NCI-H1048 (cell line): ENCODE measurements around the gene CENPC.
"Not testable (repeated sequence)": the region's sequence is repeated elsewhere in the genome, so short reads cannot be mapped to it uniquely, and the experiment has no call there.

ENCODE experiments used
- DNase-seq: peaks from one replicate; lab custom pipeline; 2025; lab: John Stamatoyannopoulos, UW

Gene CENPC

DNA sequence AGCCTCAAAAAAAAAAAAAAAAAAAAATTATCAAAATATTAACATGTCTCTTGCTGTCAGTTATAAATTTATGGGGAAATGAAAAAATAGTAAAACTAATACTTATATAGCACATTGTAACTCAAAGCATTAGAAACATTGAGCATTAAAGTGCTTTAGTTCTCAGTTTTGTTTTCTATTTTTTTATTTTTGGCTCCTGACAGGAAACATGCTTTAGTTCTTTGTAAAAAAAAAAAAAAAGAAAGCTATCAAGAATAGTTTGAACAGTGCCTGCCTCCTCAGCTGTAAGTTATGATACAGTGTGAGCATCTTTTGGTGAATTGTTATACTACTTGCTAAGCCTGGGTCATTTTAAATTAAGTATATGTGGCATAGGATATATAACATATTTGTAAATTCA, 5.1 kb upstream of the CENPC start:
- no peak for DNase-seq

DNA sequence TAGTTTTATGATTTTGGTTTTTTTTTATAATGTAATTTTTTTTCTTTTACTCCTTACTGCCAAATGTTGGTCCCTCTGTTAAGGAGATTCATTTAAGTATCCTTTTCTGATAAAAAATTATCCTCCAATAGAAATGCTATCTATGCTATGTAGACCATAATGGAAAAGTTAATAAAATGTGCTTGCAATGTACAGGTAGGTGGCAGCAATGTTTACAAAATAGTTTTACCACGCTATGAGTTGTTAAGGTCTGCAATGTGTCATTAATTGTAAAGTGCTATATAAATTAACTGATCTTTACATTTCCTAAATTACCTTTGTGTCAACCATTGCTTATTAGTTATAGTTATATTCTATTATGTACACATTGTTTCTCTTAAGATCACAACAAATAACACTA, 3.8 kb upstream of the CENPC start:
- DNase-seq = no peak

DNA sequence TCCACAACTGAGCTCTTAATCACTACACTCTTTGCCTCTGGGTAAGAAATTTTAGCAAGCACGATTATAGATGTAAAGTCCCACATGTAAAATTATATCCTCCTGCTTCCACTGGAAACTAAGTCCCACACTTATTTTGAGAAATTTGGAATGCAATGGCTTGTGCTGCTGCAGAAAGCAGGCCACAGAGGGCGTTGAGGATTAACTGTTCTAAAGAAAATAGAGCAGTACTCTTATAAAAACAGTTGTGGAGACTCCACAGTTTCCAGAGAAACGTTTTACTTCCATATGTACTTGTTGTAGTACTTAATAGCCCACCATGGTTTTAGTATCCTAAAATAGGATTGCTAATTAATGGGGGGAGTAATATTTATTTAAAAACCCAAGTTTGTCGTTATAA, 1.7 kb upstream of the CENPC start:
- no peak for DNase-seq

DNA sequence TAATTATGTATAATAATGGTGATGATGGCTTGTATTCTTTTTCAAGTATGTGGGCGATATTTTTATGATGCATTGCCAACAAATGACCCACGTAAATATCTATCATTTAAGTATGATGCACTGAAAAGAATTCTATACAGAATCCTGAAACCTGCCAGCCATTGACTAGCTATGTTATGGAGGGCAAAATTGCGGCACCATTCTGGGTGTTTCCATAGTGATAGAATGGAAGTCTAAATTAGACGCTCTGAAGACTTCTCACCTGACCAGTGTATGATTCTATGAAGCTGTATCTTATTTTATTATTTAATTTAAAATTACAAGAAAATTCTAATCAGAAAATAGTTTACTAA, 677 bp upstream of the CENPC start:
- no peak for DNase-seq

DNA sequence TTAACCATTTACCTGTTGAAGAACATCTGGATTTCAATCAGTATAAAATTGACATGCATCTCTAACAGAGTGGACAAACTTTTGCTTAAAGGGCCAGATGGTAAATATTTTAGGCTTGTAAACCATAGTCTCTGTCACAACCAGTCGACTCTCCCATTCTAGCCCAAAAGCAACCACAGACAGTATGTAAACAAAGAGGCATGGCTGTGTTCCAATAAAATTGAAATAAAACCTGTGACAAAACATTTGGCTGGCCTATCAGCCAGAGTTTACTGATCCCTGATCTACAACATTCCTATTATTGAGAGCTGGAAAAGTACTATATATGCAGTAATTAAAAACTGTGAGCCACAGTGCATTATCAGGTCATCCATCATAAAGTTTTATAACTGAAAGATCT, 3.2 kb downstream of the CENPC start:
- no peak for DNase-seq

DNA sequence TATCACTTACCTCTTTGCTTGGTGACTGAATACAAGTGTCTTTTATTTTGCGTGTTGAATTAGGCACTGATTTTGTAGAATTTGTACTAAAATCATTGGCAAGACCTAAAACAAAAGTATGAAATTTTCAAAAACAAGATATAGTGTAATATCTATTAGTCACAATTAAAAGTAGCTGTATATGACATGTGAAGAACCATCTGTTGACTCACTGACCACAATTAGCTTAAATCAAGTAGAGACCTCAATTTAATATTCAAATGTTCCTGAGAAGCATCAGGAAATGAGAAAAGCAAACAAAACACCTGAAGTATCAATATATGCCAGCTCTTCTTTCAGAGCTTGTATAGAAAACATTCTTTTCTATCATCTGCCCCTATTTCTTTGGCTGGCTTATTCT, 5.5 kb downstream of the CENPC start:
- DNase-seq = no peak

DNA sequence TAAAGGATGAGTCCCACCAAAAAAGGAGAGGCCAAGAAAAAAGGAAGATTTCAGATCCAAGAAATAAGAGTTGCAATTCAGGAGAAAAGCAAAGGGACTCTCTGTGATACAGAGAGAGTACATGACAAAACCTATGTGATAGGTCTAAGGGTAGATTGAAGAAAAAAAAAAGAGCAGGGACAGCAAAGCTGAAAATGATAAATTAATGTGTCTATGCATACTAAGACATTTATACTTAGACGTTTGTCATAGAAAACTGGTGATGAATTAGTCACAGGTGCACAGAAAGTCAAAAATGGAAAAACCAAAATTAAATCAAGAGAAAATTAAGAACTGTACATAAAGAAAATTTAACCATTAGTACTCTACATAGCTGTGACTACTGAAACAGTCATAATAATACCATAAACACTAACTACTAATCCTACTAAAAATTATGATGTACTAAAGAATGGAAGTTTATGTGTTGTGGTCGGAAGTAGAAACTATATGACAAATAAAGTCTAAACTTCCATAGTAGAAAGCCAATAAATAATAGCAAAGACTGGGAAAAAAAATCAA, 9.9 kb downstream of the CENPC start:
- no peak for DNase-seq

DNA sequence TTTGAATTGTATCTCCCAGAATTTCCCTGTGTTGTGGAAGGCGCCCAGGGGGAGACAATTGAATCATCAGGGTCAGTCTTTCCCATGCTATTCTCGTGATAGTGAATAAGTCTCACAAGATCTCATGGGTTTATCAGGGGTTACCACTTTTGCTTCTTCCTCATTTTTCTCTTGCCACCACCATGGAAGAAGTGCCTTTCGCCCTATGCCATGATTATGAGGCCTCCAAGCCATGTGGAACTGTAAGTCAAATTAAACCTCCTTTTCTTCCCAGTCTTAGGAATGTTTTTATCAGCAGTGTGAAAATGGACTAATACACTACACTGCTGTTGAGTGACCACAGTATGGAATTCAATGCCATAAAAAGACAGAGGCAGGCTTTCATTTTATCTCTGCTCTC, 12.2 kb downstream of the CENPC start:
- no peak for DNase-seq

DNA sequence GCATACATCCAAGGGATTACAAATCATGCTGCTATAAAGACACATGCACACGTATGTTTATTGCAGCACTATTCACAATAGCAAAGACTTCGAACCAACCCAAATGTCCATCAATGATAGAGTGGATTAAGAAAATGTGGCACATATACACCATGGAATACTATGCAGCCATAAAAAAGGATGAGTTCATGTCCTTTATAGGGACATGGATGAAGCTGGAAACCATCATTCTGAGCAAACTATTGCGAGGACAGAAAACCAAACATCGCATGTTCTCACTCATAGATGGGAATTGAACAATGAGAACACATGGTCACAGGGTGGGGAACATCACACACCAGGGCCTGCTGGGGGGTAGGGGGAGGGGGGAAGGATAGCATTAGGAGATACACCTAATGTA, 12.9 kb downstream of the CENPC start:
- not testable (repeated sequence) for DNase-seq

DNA sequence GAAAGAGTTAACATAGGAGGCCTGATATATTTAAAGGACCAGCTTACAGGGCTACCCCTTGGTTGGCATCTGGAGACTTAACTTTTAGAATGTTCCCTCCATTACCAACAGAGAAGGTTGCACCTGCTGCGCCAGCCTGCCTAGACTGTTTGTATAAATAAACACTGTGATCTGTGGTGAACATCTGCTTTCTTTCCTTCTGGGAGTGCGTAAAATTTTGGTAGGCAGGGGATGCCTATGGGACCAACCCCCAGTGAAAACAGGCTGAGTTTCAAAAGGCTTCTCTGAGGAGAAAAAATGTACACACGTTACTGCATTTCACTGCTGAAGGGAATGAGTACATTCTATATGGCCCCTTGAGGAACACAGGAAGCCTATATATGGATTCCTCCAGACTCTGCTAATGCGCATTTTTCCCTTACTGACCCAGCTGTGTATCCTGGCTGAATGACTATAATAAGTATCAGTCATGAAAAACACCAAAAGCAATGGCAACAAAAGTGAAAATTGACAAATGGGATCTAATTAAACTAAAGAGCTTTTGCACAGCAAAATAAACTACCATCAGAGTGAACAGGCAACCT, 13.8 kb downstream of the CENPC start:
- DNase-seq = no peak

DNA sequence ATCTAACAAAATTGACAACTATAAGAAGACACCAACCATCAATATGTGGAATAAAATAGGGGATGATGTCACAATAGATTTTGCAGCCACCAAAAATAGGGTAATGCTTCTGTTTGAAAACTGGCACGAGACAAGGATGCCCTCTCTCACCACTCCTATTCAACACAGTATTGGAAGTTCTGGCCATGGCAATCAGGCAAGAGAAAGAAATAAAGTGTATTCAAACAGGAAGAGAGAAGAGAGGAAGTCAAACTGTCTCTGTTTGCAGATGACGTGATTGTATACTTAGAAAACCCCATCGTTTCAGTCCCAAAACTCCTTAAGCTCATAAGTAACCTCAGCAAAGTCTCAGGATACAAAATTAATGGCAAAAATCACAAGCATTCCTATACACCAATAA, 21.2 kb downstream of the CENPC start:
- not testable (repeated sequence) for DNase-seq

DNA sequence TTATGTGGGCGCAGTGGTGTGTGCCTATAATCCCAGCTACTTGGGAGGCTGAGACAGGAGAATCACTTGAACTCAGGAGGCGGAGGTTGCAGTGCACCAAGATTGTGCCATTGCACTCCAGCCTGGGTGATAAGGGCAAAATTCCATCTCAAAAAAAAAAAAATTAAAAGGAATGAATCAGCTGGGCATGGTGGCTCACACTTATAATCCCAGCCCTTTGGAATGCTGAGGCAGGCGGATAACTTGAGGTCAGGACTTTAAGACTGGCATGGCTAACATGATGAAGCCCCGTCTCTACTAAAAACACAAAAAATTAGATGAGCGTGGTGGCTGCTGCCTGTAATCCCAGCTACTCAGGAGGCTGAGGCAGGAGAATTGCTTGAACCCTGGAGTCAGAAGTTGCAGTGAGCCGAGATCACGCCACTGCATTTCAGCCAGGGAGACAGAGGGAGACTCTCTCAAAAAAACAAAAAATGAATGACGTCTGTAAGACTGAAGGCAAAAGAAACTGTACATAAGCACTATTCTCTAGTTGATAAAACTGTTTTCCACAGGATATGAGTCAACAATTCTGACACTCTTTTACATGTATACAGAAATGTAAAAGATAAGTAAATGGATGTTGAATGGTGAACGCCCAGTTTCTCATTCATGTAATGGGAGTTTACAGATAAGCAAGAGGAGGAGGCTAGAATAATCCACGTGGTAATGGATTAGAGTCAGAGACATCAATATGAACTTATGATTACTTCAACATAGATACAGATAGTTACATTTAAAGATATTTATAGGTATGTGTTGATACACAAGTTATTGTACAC, 22.2 kb downstream of the CENPC start:
- DNase-seq = no peak

DNA sequence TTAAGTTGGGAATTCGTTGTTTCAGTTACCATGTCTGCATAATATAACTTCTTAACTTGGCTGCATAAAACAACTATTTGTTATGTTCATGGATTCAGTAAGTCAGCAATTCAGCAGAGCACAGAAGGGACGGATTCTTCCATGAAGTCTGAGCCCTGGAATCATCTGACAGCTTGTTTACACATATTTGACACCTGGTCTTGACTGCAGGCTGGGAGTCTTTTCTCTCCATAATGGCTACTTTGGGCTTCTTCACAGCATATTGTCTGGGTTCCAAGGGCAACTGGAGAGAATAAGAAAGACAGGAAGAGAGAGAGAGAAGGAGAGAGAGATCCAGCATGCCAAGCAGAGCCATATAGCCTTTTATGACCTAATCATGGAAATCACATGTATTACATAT, 23.1 kb downstream of the CENPC start:
- no peak for DNase-seq

DNA sequence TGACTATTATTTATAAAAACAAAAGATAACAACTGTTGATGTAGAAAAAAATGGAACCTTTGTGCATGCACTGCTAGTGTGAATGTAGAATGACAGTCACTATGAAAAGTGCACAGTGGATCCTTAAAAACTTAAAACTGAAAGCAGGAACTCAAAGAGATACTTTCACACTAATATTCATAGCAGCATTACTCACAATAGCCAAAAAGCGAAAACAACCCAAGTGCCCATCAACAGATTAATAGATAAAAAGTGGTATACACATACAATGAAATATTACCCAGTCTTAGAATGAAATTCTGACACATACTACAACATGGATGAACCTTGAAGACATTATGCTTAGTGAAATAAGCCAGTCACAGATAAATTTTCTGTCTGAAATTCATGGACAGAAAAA, 23.8 kb downstream of the CENPC start:
- no peak for DNase-seq

DNA sequence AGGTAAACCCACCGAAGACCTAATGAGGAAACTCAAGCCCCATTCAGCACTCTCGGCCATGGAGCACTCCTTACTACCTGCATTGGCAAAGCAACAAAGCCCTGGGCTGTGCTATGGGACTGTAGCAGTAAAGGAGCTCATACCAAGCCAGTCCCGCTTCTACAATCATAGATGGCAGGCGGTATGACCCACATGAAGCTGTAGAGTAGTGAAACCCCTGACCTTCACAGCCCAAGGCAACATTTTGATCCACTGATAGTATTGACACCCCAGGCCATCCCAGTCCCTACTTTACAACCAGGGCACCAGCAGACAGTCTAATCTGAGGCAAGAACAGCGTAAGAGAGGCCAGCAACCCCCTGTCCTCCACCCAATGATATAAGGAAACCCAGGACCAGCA, 25.2 kb downstream of the CENPC start:
- DNase-seq = no peak

DNA sequence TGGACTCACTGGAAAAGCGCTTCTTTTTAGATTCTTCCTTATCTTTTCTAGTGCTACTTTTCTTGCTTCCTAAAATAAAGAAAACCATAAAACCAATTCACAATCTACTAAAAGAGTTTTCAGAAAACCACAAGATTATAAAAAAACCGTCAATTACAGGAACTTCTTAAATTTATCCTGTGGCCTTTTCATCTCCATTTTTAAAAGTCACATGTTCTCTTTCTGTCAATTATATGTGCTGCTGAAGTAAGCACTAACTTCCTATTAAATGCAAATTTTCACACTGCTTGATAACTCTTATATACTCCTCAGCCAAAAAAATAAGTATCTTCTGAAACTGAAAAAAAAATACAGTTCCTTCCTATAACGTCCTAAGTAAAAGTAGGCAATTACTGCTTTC, 32.8 kb downstream of the CENPC start:
- DNase-seq = no peak

DNA sequence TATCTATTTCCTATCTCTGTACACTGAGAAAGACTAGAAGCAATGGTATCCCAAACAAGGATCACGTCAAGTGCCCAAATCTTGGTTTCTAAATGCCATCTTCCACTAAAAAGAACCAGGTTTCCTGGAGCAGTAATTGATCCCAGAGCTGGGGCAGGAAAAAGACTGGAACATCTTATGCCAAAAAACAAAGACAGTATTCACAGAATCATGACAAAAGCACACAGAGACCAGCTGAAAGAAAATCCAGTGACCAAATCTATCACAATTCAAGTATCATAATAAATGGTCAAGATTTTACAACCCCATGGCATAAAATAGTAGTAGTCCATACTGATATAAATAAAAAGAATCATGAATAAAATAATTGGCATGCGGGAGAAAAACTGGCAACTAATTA, 44.9 kb downstream of the CENPC start:
- no peak for DNase-seq

DNA sequence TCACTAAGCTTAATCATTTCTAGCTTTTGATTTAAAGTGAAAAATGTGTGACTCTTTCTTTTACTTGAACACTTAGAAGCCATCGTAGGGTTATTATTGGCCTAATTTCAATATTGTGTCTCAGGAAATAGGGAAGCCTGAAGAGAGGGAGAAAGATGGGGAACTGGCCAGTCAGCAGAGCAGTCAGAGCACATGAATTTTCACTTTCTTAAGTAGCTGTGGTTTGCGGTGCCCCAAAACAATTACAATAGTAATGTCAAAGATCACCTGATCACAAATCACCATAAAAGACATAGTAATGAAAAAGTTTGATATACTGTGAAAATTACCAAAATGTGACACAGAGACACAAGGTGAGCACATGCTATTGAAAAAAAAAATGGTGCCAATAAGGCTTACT, 45.5 kb downstream of the CENPC start:
- DNase-seq = no peak

DNA sequence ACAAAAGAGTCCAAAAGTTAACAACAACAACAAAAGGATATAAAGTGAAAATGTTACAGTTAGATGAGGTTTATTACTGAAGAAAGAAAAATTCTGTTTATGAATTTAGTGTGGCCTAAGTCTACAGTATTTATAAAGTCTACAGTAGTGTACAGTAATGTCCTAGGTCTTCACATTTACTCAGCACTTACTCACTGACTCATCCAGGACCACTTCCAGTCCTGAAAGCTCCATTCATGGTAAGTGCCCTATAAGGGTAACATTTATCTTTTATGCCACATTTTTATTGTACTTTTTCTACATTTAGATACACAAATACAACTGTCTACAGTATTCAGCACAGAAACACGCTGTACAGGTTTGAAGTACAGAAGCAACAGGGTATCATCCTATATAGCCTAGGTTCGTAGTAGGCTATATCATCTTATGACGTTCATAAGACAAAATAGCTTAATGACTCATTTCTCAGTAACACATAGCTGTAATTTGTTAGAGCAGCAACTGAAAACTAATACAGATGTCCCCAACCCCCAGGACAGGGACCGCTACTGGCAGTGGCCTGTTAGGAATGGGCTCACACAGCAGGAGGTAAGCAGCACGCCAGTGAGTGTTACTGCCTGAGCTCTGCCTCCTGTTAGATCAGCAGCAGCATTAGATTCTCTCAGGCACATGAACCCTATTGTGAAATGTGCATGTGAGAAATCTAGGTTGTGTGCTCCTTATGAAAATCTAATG, 61.3 kb downstream of the CENPC start:
- no peak for DNase-seq

DNA sequence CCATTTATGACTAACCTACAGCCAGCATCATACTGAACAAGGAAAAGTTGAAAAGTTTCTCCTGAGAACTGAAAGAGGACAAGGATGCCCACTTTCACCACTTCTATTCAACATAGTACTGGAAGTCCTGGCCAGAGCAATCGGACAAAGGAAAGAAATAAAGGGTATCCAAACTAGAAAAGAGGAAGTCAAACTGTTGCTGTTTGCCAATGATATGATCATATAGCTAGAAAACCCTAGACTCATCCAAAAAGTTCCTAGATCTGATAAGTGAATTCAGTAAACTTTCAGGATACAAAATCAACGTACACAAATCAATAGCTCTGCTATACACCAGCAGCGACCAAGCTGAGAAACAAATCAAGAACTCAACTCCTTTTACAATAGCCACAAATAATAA, 64.5 kb downstream of the CENPC start:
- no peak for DNase-seq

DNA sequence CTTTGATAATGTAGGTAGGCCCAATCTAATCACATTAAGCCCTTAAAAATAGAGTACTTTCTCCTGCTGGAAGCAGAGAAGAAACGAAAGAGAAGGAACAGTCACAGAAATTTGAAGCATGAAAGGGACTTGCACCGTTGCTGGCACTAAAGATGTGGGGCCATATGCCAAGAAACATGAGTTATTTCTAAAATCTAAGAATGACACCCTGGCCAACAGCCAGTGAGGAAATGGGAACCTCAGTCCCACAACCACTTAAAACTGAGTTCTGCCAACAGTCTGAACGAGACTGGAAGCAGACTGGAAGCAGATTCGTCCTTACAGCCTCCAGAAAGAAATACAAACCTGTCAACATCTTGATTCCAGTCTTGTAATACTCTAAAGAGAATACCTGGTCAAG, 70.1 kb downstream of the CENPC start:
- no peak for DNase-seq

DNA sequence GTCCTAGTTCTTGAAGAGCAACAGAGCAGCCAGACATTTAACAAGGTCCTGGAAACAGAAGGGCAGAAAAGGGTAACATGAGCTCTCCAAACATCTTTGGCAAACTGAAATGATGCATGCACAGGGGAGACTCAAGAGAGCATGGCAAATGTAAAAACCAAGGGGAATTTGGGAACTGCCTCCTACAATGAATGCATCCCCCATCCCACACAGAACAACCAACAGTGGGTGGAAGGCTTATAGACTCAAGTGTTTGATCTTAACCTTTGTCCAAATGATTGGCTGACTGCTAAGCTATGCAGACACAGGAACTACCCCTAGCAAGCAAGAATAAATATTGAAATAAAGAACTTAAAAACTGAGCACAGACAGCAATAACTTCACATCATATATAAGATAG, 74.4 kb downstream of the CENPC start:
- DNase-seq = no peak

DNA sequence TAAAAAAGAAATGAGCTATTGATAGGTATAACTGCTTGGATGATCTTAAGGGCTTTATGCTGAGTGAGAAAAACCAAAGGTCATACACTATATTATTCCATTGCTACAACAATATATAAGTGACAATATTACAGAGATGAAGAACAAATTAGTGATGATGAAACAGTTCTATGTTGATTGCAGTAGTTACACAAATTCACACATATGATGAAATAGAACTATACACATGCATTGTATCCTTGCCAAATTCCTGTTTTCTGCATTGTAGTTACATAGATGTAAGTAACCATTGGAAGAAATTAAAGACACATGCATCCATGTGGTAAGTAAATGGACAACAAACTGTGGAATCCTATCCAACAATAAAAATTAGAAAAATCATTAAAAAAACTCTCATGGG, 76.5 kb downstream of the CENPC start:
- DNase-seq = no peak
